Activated gamma-delta T cell treated with Interleukin-2 at 50 U/mL for 16 hours (primary cell): ENCODE results near the gene ANO10.

Experiments
- DNase-seq: peaks from one replicate; pipeline ENCODE4 v3.0.0-alpha.2; 2020

ANO10 gene

GRCh38 chr3:43410592-43410991, 211.2 kb downstream of the ANO10 start:
- DNase-seq, result no peak

- DNase-seq, result no peak
Measured at GRCh38 chr3:43409506-43409905, 212.3 kb downstream of the ANO10 start.

GRCh38 chr3:43406643-43407023, 215.2 kb downstream of the ANO10 start:
- no peak for DNase-seq

- DNase-seq, result no peak
Measured at GRCh38 chr3:43405888-43406642, 215.7 kb downstream of the ANO10 start.

- DNase-seq, result no peak
Measured at GRCh38 chr3:43400781-43401730, 220.8 kb downstream of the ANO10 start.

- no peak for DNase-seq
Measured at GRCh38 chr3:43400167-43400566, 221.6 kb downstream of the ANO10 start.

GRCh38 chr3:43399034-43399433, 222.8 kb downstream of the ANO10 start:
- no peak for DNase-seq

GRCh38 chr3:43394041-43394554, 227.7 kb downstream of the ANO10 start:
- no peak for DNase-seq

- DNase-seq, result no peak
Measured at GRCh38 chr3:43391621-43392020, 230.2 kb downstream of the ANO10 start.

GRCh38 chr3:43390255-43390588, 231.6 kb downstream of the ANO10 start:
- DNase-seq, result no peak

GRCh38 chr3:43389388-43390254, 232.2 kb downstream of the ANO10 start:
- DNase-seq, result peak; percentile 73

- no peak for DNase-seq
Measured at GRCh38 chr3:43388915-43389314, 232.9 kb downstream of the ANO10 start.

GRCh38 chr3:43388175-43388574, 233.6 kb downstream of the ANO10 start:
- DNase-seq, result no peak

GRCh38 chr3:43379343-43379742, 242.5 kb downstream of the ANO10 start:
- no peak for DNase-seq

- DNase-seq, result peak; percentile 73
Measured at GRCh38 chr3:43378066-43378935, 243.5 kb downstream of the ANO10 start.

- DNase-seq, result no peak
Measured at GRCh38 chr3:43373560-43373928, 248.3 kb downstream of the ANO10 start.

- DNase-seq, result no peak
Measured at GRCh38 chr3:43372809-43373559, 248.8 kb downstream of the ANO10 start.

GRCh38 chr3:43372007-43372740, 249.6 kb downstream of the ANO10 start:
- no peak for DNase-seq

- DNase-seq, result no peak
Measured at GRCh38 chr3:43371494-43371893, 250.3 kb downstream of the ANO10 start.

- no peak for DNase-seq
Measured at GRCh38 chr3:43370293-43370980, 251.4 kb downstream of the ANO10 start.
